ENCODE data around the gene FBXO24. TPM values are rescaled to one million over a fixed set of nuclear protein-coding genes. Genes with fewer than 3 reads are reported as not detected.

FBXO24 gene
- total and polyA plus RNA-seq, 9 of the 15 experiments (the other 6 are each of a cell fraction or from before 2014, with no cell fraction given) = 0.17 to 0.95 (median 0.50) TPM

GRCh38 chr7:100547872-100548271 is 38.3 kb upstream of the FBXO24 start (continued):
- TF ChIP-seq E2F4 (CRISPR knock-in tag; IDR thresholded peaks at IDR 0.05; ENCODE audit: low read depth) (no peak), POU5F1 (IDR thresholded peaks at IDR 0.05; ENCODE audit: borderline replicate concordance, low read depth, low read length, partially characterized antibody) (no peak), ARNT (IDR thresholded peaks at IDR 0.05) (no peak), ATF2 (CRISPR knock-in tag; IDR thresholded peaks at IDR 0.05) (no peak), L3MBTL2 (IDR thresholded peaks at IDR 0.05) (peak; percentile 65), HMG20A (CRISPR knock-in tag; conservative IDR thresholded peaks at IDR 0.05) (no peak), ZNF583 (CRISPR knock-in tag; IDR thresholded peaks at IDR 0.05) (no peak), ZBTB2 (IDR thresholded peaks at IDR 0.05) (no peak), MXI1 (IDR thresholded peaks at IDR 0.05; ENCODE audit: low read depth, low read length) (no peak), HEY1 (CRISPR knock-in tag; IDR thresholded peaks at IDR 0.05; ENCODE audit: borderline replicate concordance) (no peak), ZNF444 (CRISPR knock-in tag; IDR thresholded peaks at IDR 0.05) (no peak), CCAR2 (IDR thresholded peaks at IDR 0.05; ENCODE audit: low read depth, low read length) (no peak), ZNF764 (CRISPR knock-in tag; IDR thresholded peaks at IDR 0.05; ENCODE audit: low read depth) (no peak), ZNF644 (tag; IDR thresholded peaks at IDR 0.05; ENCODE audit: low read depth) (no peak), CXXC5 (CRISPR knock-in tag; IDR thresholded peaks at IDR 0.05) (no peak), XRCC3 (IDR thresholded peaks at IDR 0.05) (no peak), MXD1 (CRISPR knock-in tag; IDR thresholded peaks at IDR 0.05; ENCODE audit: borderline replicate concordance, poor library complexity, severe bottlenecking) (no peak)
- TF ChIP-seq, protein P1, sequence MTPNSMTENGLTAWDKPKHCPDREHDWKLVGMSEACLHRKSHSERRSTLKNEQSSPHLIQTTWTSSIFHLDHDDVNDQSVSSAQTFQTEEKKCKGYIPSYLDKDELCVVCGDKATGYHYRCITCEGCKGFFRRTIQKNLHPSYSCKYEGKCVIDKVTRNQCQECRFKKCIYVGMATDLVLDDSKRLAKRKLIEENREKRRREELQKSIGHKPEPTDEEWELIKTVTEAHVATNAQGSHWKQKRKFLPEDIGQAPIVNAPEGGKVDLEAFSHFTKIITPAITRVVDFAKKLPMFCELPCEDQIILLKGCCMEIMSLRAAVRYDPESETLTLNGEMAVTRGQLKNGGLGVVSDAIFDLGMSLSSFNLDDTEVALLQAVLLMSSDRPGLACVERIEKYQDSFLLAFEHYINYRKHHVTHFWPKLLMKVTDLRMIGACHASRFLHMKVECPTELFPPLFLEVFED (CRISPR knock-in tag; conservative IDR thresholded peaks at IDR 0.05) = no peak
- TF ChIP-seq, protein P2, sequence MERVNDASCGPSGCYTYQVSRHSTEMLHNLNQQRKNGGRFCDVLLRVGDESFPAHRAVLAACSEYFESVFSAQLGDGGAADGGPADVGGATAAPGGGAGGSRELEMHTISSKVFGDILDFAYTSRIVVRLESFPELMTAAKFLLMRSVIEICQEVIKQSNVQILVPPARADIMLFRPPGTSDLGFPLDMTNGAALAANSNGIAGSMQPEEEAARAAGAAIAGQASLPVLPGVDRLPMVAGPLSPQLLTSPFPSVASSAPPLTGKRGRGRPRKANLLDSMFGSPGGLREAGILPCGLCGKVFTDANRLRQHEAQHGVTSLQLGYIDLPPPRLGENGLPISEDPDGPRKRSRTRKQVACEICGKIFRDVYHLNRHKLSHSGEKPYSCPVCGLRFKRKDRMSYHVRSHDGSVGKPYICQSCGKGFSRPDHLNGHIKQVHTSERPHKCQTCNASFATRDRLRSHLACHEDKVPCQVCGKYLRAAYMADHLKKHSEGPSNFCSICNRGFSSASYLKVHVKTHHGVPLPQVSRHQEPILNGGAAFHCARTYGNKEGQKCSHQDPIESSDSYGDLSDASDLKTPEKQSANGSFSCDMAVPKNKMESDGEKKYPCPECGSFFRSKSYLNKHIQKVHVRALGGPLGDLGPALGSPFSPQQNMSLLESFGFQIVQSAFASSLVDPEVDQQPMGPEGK (CRISPR knock-in tag; IDR thresholded peaks at IDR 0.05; ENCODE audit: borderline replicate concordance) = no peak
